SK-N-SH (cell line): ENCODE measurements around the gene GUCY1A1. TPM values are rescaled to one million over a fixed set of nuclear protein-coding genes. Genes with fewer than 3 reads are reported as not detected.

Source experiments
- CTCF ChIA-PET: fragments of 300-600, 350-600 bp; formaldehyde crosslinking; extraction: SDS; loops from one replicate; lab custom pipeline; 2021; lab: Yijun Ruan, JAX
- POLR2A ChIA-PET: fragments of 350-600 bp; sonication (Branson Sonifier 250); formaldehyde crosslinking; extraction: SDS; loops from one replicate; lab custom pipeline; 2020; ENCODE audit warnings: antibody characterized with exemption, inconsistent platforms; lab: Yijun Ruan, JAX
- DNase-seq: peaks from one replicate; pipeline ENCODE4 v3.0.0; 2012
- H2AFZ ChIP-seq: fragments of 200-600 bp; sonication (generic); 2 replicates; pipeline ENCODE4 v1.8.1; 2016; ENCODE audit warnings: antibody characterized with exemption, mild to moderate bottlenecking, low read depth
- H3F3A ChIP-seq: fragments of 200-600 bp; sonication (generic); replicated peaks from 2 replicates; pipeline ENCODE3; 2016; ENCODE audit warnings: antibody characterized with exemption, mild to moderate bottlenecking; ENCODE audit not compliant: insufficient read depth
- H3K27ac ChIP-seq, 2 experiments: fragments of 200-500 bp in 1 of 2; fragments of 200-600 bp in 1 of 2; sonication (Bioruptor generic) in 1 of 2; sonication (generic), shearing (Covaris generic) in 1 of 2; 2 replicates each; pipeline versions ENCODE4 v1.5.1 to v1.6.1; 2014 to 2016; ENCODE audit warnings: low read depth in 2 of 2, inconsistent platforms in 1 of 2, low read length in 1 of 2, mild to moderate bottlenecking in 1 of 2, mixed read lengths in 1 of 2
- H3K27me3 ChIP-seq: fragments of 200-600 bp; sonication (generic), shearing (Covaris generic); 2 replicates; pipeline ENCODE4 v1.6.1; 2016; ENCODE audit warnings: mixed run types; ENCODE audit not compliant: insufficient read depth
- H3K36me3 ChIP-seq, 2 experiments: fragments of 200-500 bp in 1 of 2; fragments of 200-600 bp in 1 of 2; sonication (Bioruptor generic) in 1 of 2; sonication (generic) in 1 of 2; replicated peaks in 1 of 2; 2 replicates each; pipeline versions ENCODE3 to v1.5.1; 2014 to 2016; ENCODE audit warnings: low read length in 1 of 2, mild to moderate bottlenecking in 1 of 2; ENCODE audit not compliant: insufficient read depth in 2 of 2, control insufficient read depth in 1 of 2
- H3K4me1 ChIP-seq, 2 experiments: fragments of 200-500 bp in 1 of 2; fragments of 200-600 bp in 1 of 2; sonication (Bioruptor generic) in 1 of 2; sonication (generic), shearing (Covaris generic) in 1 of 2; 2 replicates each; pipeline versions ENCODE4 v1.5.1 to v1.6.1; 2014 to 2016; ENCODE audit warnings: low read depth in 1 of 2, low read length in 1 of 2, mixed run types in 1 of 2; ENCODE audit not compliant: insufficient read depth in 2 of 2, control insufficient read depth in 1 of 2
- H3K4me2 ChIP-seq: fragments of 200-600 bp; sonication (generic), shearing (Covaris generic); 2 replicates; pipeline ENCODE4 v1.6.1; 2017; ENCODE audit warnings: mixed run types
- H3K4me3 ChIP-seq, 2 experiments: fragments of 200-500 bp in 1 of 2; fragments of 200-600 bp in 1 of 2; sonication (Bioruptor generic) in 1 of 2; sonication (generic), shearing (Covaris generic) in 1 of 2; 2 replicates each; pipeline versions ENCODE4 v1.5.1 to v1.8.1; 2014 to 2016; ENCODE audit warnings: low read depth in 2 of 2, inconsistent platforms in 1 of 2, low read length in 1 of 2, mild to moderate bottlenecking in 1 of 2, mixed read lengths in 1 of 2, moderate library complexity in 1 of 2
- H3K79me2 ChIP-seq: fragments of 200-600 bp; sonication (generic); 2 replicates; pipeline ENCODE4 v1.8.1; 2017; ENCODE audit warnings: mild to moderate bottlenecking; ENCODE audit not compliant: insufficient read depth
- H3K9ac ChIP-seq: fragments of 200-600 bp; sonication (generic); 2 replicates; pipeline ENCODE4 v1.6.1; 2017; ENCODE audit warnings: mixed run types
- H3K9me2 ChIP-seq: fragments of 200-600 bp; sonication (generic); 2 replicates; pipeline ENCODE4 v1.6.1; 2017; ENCODE audit warnings: mixed run types
- H3K9me3 ChIP-seq: fragments of 200-600 bp; sonication (generic); 2 replicates; pipeline ENCODE4 v1.6.1; 2017; ENCODE audit warnings: mixed run types, mild to moderate bottlenecking, moderate library complexity
- H4K20me1 ChIP-seq: fragments of 200-600 bp; sonication (generic); 2 replicates; pipeline ENCODE4 v1.6.1; 2017; ENCODE audit warnings: mild to moderate bottlenecking, mixed run types; ENCODE audit not compliant: insufficient read depth
- CHD2 ChIP-seq: fragments of 150-350 bp; IDR thresholded peaks from 2 replicates; pipeline ENCODE4 v1.6.1; 2018; ENCODE audit warnings: low read length; ENCODE audit not compliant: partially characterized antibody
- CTCF ChIP-seq: fragments of 200-600 bp; sonication (generic); IDR thresholded peaks from 2 replicates; pipeline ENCODE4 v1.6.1; 2017; ENCODE audit warnings: antibody characterized with exemption, mild to moderate bottlenecking, moderate library complexity
- ELF1 ChIP-seq: IDR thresholded peaks from 2 replicates; pipeline ENCODE4 v1.4.0; 2012
- EP300 ChIP-seq, 2 experiments: IDR thresholded peaks; 2 replicates each; pipeline versions ENCODE4 v1.4.0 to v1.6.1; 2012; ENCODE audit warnings: borderline replicate concordance in 1 of 2, low read depth in 1 of 2, low read length in 1 of 2
- FOSL2 ChIP-seq: IDR thresholded peaks from 2 replicates; pipeline ENCODE4 v1.4.0; 2012; ENCODE audit warnings: low read depth, mild to moderate bottlenecking, moderate library complexity, borderline replicate concordance
- FOXJ3 ChIP-seq: sonication (generic); formaldehyde crosslinking; IDR thresholded peaks from 2 replicates; pipeline ENCODE4 v1.5.1; 2020; ENCODE audit warnings: mild to moderate bottlenecking, missing genetic modification reagents
- FOXM1 ChIP-seq: IDR thresholded peaks from 2 replicates; pipeline ENCODE4 v1.4.0; 2012; ENCODE audit warnings: low read depth, mild to moderate bottlenecking
- GABPA ChIP-seq: IDR thresholded peaks from 2 replicates; pipeline ENCODE4 v1.4.0; 2012; ENCODE audit warnings: low read depth, mild to moderate bottlenecking
- GATA2 ChIP-seq: sonication (generic); formaldehyde crosslinking; IDR thresholded peaks from 2 replicates; pipeline ENCODE4 v1.5.0; 2020; ENCODE audit warnings: mild to moderate bottlenecking, missing genetic modification reagents
- IRF3 ChIP-seq: fragments of 150-350 bp; IDR thresholded peaks from 2 replicates; pipeline ENCODE4 v1.6.1; 2016; ENCODE audit warnings: mild to moderate bottlenecking, low read depth, low read length
- JUND ChIP-seq: IDR thresholded peaks from 2 replicates; pipeline ENCODE4 v1.4.0; 2012
- MXI1 ChIP-seq: IDR thresholded peaks from 2 replicates; pipeline ENCODE4 v1.6.1; 2012; ENCODE audit warnings: mild to moderate bottlenecking, low read depth, low read length, improper control_type of control experiment
- PBX3 ChIP-seq: IDR thresholded peaks from 2 replicates; pipeline ENCODE4; 2012
- RAD21 ChIP-seq: IDR thresholded peaks from 2 replicates; pipeline ENCODE4 v1.6.1; 2012; ENCODE audit warnings: mild to moderate bottlenecking, low read length
- RFX5 ChIP-seq: IDR thresholded peaks from 2 replicates; pipeline ENCODE4 v1.6.1; 2012; ENCODE audit warnings: mild to moderate bottlenecking, improper control_type of control experiment, low read length
- SIN3A ChIP-seq: IDR thresholded peaks from 2 replicates; pipeline ENCODE4 v1.6.1; 2012; ENCODE audit warnings: low read depth, mild to moderate bottlenecking, low read length, moderate library complexity, borderline replicate concordance
- SMC3 ChIP-seq: IDR thresholded peaks from 2 replicates; pipeline ENCODE4 v1.6.1; 2012; ENCODE audit warnings: low read depth, low read length, improper control_type of control experiment
- TAF1 ChIP-seq: IDR thresholded peaks from 2 replicates; pipeline ENCODE4 v1.6.1; 2012; ENCODE audit warnings: low read depth, mild to moderate bottlenecking, low read length, moderate library complexity, borderline replicate concordance
- TCF12 ChIP-seq: IDR thresholded peaks from 2 replicates; pipeline ENCODE4 v1.4.0; 2012
- USF2 ChIP-seq: fragments of 150-350 bp; IDR thresholded peaks from 2 replicates; pipeline ENCODE4 v1.6.1; 2017; ENCODE audit warnings: antibody characterized with exemption, low read length, low read depth, borderline replicate concordance
- WGBS: methylation state at CpG from one replicate; pipeline ENCODE4 v1.1.6; 2017; ENCODE audit warnings: low lambda C conversion rate; 5-methylcytosine and 5-hydroxymethylcytosine counted together
- polyA plus RNA-seq, 3 experiments: library from polyadenylated mRNA; depleted of rRNA; stranded (reverse); fragments of >200 nt; gene quantifications; 2 replicates each; pipeline ENCODE4 v1.2.3, GENCODE V29; 2012

Gene GUCY1A1
- polyA plus RNA-seq, 1 of the 3 experiments (the other 2 are of a cell fraction) = 0.03 TPM

GRCh38 chr4:155757745-155758265 is 91.2 kb downstream of the GUCY1A1 start:
- ChIA-PET CTCF (interaction anchor here (0.7 to 3.0 kb wide), 9 partner anchors 9 to 354 kb away, joined by 3 to 15 read pairs (median 3); partner anchors contain the start of gene CTSO), POLR2A (interaction anchor here (1.3 kb wide), 1 partner anchor 16 kb away, joined by 3 read pairs; no protein-coding TSS in a partner anchor)
- Histone ChIP-seq H3K9ac (no peak overlapping the region), H3K36me3 (no peaks in the 10 kb centered on the region), H3K4me3 (no peak overlapping the region), H3K79me2 (no peaks in the 10 kb centered on the region), H2AFZ (no peak overlapping the region), H4K20me1 (no peaks in the 10 kb centered on the region), H3K27me3 (no peaks in the 10 kb centered on the region), H3F3A (no peaks in the 10 kb centered on the region), H3K9me3 (no peaks in the 10 kb centered on the region), H3K4me2 (no peak overlapping the region), H3K4me1 (peaks cover 0 to 3% of the 10 kb centered on the region in 2 experiments; a peak in 1 of 4 replicates), H3K27ac (no peak overlapping the region), H3K9me2 (no peaks in the 10 kb centered on the region)
- DNase-seq = no peak
- TF ChIP-seq PBX3 = no peak
- TF ChIP-seq TAF1 = no peak
- TF ChIP-seq USF2 = no peak
- TF ChIP-seq IRF3 = no peak
- WGBS = 94% methylated on average over 1 of the region's 1 CpG

- peak; percentile 98 for DNase-seq
- Histone ChIP-seq H3K4me2 (peak within 1 kb of the TSS; percentile 90), H4K20me1 (no peaks in the 10 kb centered on the region), H3K27ac (peak within 1 kb of the TSS in 1 of 2 experiments; percentile 72; a peak in 2 of 4 replicates), H3K9me2 (no peaks in the 10 kb centered on the region), H3K9me3 (no peaks in the 10 kb centered on the region), H3F3A (no peaks in the 10 kb centered on the region), H3K27me3 (no peaks in the 10 kb centered on the region), H3K79me2 (no peaks in the 10 kb centered on the region), H3K36me3 (no peaks in the 10 kb centered on the region), H3K9ac (peak within 1 kb of the TSS; percentile 16; the same call in 1 of the 2 replicates), H3K4me3 (peak within 1 kb of the TSS; percentile 64 to 67), H3K4me1 (peaks cover 0 to 3% of the 10 kb centered on the region in 2 experiments; a peak in 1 of 4 replicates), H2AFZ (peak within 1 kb of the TSS; percentile 76)
- CTCF ChIA-PET = interaction anchor here (0.7 to 3.0 kb wide), 19 partner anchors 10 to 883 kb away, joined by 3 to 15 read pairs (median 3); partner anchors contain the start of gene CTSO
- POLR2A ChIA-PET = interaction anchor here (1.3 kb wide), 1 partner anchor 17 kb away, joined by 3 read pairs; no protein-coding TSS in a partner anchor
- WGBS = 54% methylated on average over 9 of the region's 51 CpGs
- TF ChIP-seq EP300 (IDR thresholded peaks at IDR 0.05; ENCODE audit: borderline replicate concordance in 1 of 2, low read depth in 1 of 2, low read length in 1 of 2) = no peak
- peak; percentile 33 for TF ChIP-seq RAD21
- peak; percentile 20; the same call in 1 of the 2 replicates for TF ChIP-seq FOXJ3 (CRISPR knock-in tag)
- no peak for TF ChIP-seq TCF12
- peak; percentile 54 for TF ChIP-seq CHD2
- no peak for TF ChIP-seq USF2
- TF ChIP-seq FOSL2 = no peak
- no peak; the same call in 1 of the 2 replicates for TF ChIP-seq SMC3
- no peak for TF ChIP-seq SIN3A
- no peak for TF ChIP-seq GATA2 (CRISPR knock-in tag)
- TF ChIP-seq ELF1 = no peak
- TF ChIP-seq GABPA = no peak
- peak; percentile 43 for TF ChIP-seq CTCF
- peak; percentile 68; the same call in 1 of the 2 replicates for TF ChIP-seq RFX5
- no peak for TF ChIP-seq JUND
- peak; percentile 28; the same call in 1 of the 2 replicates for TF ChIP-seq MXI1
- no peak for TF ChIP-seq FOXM1
Measured at GRCh38 chr4:155758481-155759371, 92.1 kb downstream of the GUCY1A1 start, which contains the start of gene GUCY1B1. GUCY1B1 (plus strand) TSS chr4:155759021; CDS start chr4:155759141, 120 bp downstream.
